ENCODE measurements around the gene ABHD3. TPM values are rescaled to one million over a fixed set of nuclear protein-coding genes. Genes with fewer than 3 reads are reported as not detected.

Gene ABHD3
- total RNA-seq, 1 experiment from 2014 or later: 29.3 TPM

- Mint-ChIP-seq H3K27ac (ENCODE audit: unreplicated experiment) (no peak overlapping the region), H3K4me3 (ENCODE audit: unreplicated experiment) (no peak overlapping the region), H3K4me1 (ENCODE audit: low read depth, unreplicated experiment) (peaks cover 14% of the 10 kb centered on the region), H3K27me3 (ENCODE audit: insufficient read depth, unreplicated experiment) (no peaks in the 10 kb centered on the region), H3K36me3 (ENCODE audit: insufficient read depth, unreplicated experiment) (peaks cover 6% of the 10 kb centered on the region), H3K9me3 (ENCODE audit: unreplicated experiment) (no peaks in the 10 kb centered on the region)
- TF ChIP-seq CTCF (IDR thresholded peaks at IDR 0.05; ENCODE audit: insufficient read depth in 1 of 2, low read depth in 1 of 2, low read length in 1 of 2, severe bottlenecking in 1 of 2, unreplicated experiment in 1 of 2): no peak
- BruUV-seq (replicated peaks): no TSS peak
- ChIA-PET CTCF (no interaction called here), POLR2A (no interaction called here)
- no peaks in the 10 kb centered on the region; the same call in 1 of the 2 replicates for H3K9me3 ChIP-seq
- no peak overlapping the region for H3K4me3 ChIP-seq (ENCODE audit: low read depth, low read length)
- intact Hi-C loops (cut with micrococcal nuclease; ENCODE audit: unreplicated experiment): loop anchor here (10.0 kb wide), 1 partner anchor 112 kb away; no protein-coding TSS in a partner anchor
- no peak for DNase-seq
- peaks cover 10% of the 10 kb centered on the region; the same call in 1 of the 2 replicates for H3K4me1 ChIP-seq
- H3K27me3 ChIP-seq (replicated peaks; ENCODE audit: control insufficient read depth, insufficient read depth, low read length): no peaks in the 10 kb centered on the region
- H3K36me3 ChIP-seq (ENCODE audit: control insufficient read depth, insufficient read depth, low read length): no peaks in the 10 kb centered on the region
Measured at GRCh38 chr18:21747268-21747667, 42.7 kb upstream of the ABHD3 start.

GRCh38 chr18:21745231-21745630 lies 40.7 kb upstream of the ABHD3 start:
- H3K9me3 Mint-ChIP-seq (ENCODE audit: unreplicated experiment): no peaks in the 10 kb centered on the region
- peak in 1 of 2 experiments; percentile 19 for TF ChIP-seq CTCF (IDR thresholded peaks at IDR 0.05; ENCODE audit: insufficient read depth in 1 of 2, low read depth in 1 of 2, low read length in 1 of 2, severe bottlenecking in 1 of 2, unreplicated experiment in 1 of 2)
- DNase-seq: no peak
- Histone ChIP-seq H3K4me1 (peaks cover 10% of the 10 kb centered on the region; the same call in 1 of the 2 replicates), H3K27me3 (replicated peaks; ENCODE audit: control insufficient read depth, insufficient read depth, low read length) (no peaks in the 10 kb centered on the region), H3K9me3 (no peaks in the 10 kb centered on the region), H3K4me3 (ENCODE audit: low read depth, low read length) (no peak overlapping the region), H3K36me3 (ENCODE audit: control insufficient read depth, insufficient read depth, low read length) (no peaks in the 10 kb centered on the region)
- no peak overlapping the region for H3K27ac Mint-ChIP-seq (ENCODE audit: unreplicated experiment)
- no peaks in the 10 kb centered on the region for H3K27me3 Mint-ChIP-seq (ENCODE audit: insufficient read depth, unreplicated experiment)
- POLR2A ChIA-PET: no interaction called here
- H3K4me1 Mint-ChIP-seq (ENCODE audit: low read depth, unreplicated experiment): peaks cover 8% of the 10 kb centered on the region
- H3K4me3 Mint-ChIP-seq (ENCODE audit: unreplicated experiment): no peak overlapping the region
- intact Hi-C loops (cut with micrococcal nuclease; ENCODE audit: unreplicated experiment): loop anchor here (10.0 kb wide), 1 partner anchor 110 kb away; no protein-coding TSS in a partner anchor
- CTCF ChIA-PET: no interaction called here
- peaks cover 8% of the 10 kb centered on the region for H3K36me3 Mint-ChIP-seq (ENCODE audit: insufficient read depth, unreplicated experiment)
- no TSS peak for BruUV-seq (replicated peaks)

- TF ChIP-seq CTCF (IDR thresholded peaks at IDR 0.05; ENCODE audit: insufficient read depth in 1 of 2, low read depth in 1 of 2, low read length in 1 of 2, severe bottlenecking in 1 of 2, unreplicated experiment in 1 of 2): no peak
- Histone ChIP-seq H3K4me3 (ENCODE audit: low read depth, low read length) (no peak overlapping the region), H3K36me3 (ENCODE audit: control insufficient read depth, insufficient read depth, low read length) (no peaks in the 10 kb centered on the region), H3K27me3 (replicated peaks; ENCODE audit: control insufficient read depth, insufficient read depth, low read length) (no peaks in the 10 kb centered on the region), H3K9me3 (no peaks in the 10 kb centered on the region), H3K4me1 (peaks cover 10% of the 10 kb centered on the region; the same call in 1 of the 2 replicates)
- H3K4me3 Mint-ChIP-seq (ENCODE audit: unreplicated experiment): peak overlapping the region; percentile 22
- BruUV-seq (replicated peaks): no TSS peak
- ChIA-PET CTCF (interaction anchor here (0.6 kb wide), 1 partner anchor 252 kb away, joined by 3 read pairs; no protein-coding TSS in a partner anchor), POLR2A (no interaction called here)
- H3K27ac Mint-ChIP-seq (ENCODE audit: unreplicated experiment): no peak overlapping the region
- H3K36me3 Mint-ChIP-seq (ENCODE audit: insufficient read depth, unreplicated experiment): peaks cover 8% of the 10 kb centered on the region
- intact Hi-C loops (cut with micrococcal nuclease; ENCODE audit: unreplicated experiment): loop anchor here (10.0 kb wide), 1 partner anchor 108 kb away; no protein-coding TSS in a partner anchor
- DNase-seq: no peak
- no peaks in the 10 kb centered on the region for H3K9me3 Mint-ChIP-seq (ENCODE audit: unreplicated experiment)
- no peaks in the 10 kb centered on the region for H3K27me3 Mint-ChIP-seq (ENCODE audit: insufficient read depth, unreplicated experiment)
- peaks cover 14% of the 10 kb centered on the region for H3K4me1 Mint-ChIP-seq (ENCODE audit: low read depth, unreplicated experiment)
Measured at GRCh38 chr18:21743166-21743832, 38.7 kb upstream of the ABHD3 start.

All from Caco-2 (cell line).